H1 (cell line): ENCODE measurements around the gene DCP2. TPM values are rescaled to one million over a fixed set of nuclear protein-coding genes. Genes with fewer than 3 reads are reported as not detected.

Source experiments
- BACH1 ChIP-seq: IDR thresholded peaks from 2 replicates; pipeline ENCODE4 v1.6.1; 2012; ENCODE audit warnings: low read length, improper control_type of control experiment
- CEBPB ChIP-seq: IDR thresholded peaks from 2 replicates; pipeline ENCODE4 v1.6.1; 2012; ENCODE audit warnings: low read depth, low read length
- CHD7 ChIP-seq: fragments of 300-600 bp; sonication (generic); IDR thresholded peaks from 2 replicates; pipeline ENCODE4 v1.7.1; 2012; ENCODE audit warnings: low read length, moderate library complexity, mild to moderate bottlenecking, inconsistent platforms; ENCODE audit not compliant: insufficient replicate concordance
- GTF2F1 ChIP-seq: IDR thresholded peaks from 2 replicates; pipeline ENCODE4 v1.6.1; 2012; ENCODE audit warnings: low read depth, low read length, improper control_type of control experiment, borderline replicate concordance
- KDM4A ChIP-seq: IDR thresholded peaks from one replicate; pipeline ENCODE4 v1.7.1; 2012; ENCODE audit warnings: low read depth, mild to moderate bottlenecking, moderate library complexity, low read length, inconsistent platforms; ENCODE audit not compliant: severe bottlenecking
- POU5F1 ChIP-seq: IDR thresholded peaks from 2 replicates; pipeline ENCODE4 v1.6.1; 2011; ENCODE audit warnings: low read depth, mild to moderate bottlenecking, low read length, moderate library complexity
- SIX5 ChIP-seq: IDR thresholded peaks from 2 replicates; pipeline ENCODE4 v1.6.1; 2011; ENCODE audit warnings: mild to moderate bottlenecking, low read depth, low read length
- polyA plus RNA-seq, 7 experiments: library from polyadenylated mRNA; depleted of rRNA in 3 of 7; stranded (reverse) in 5 of 7; unstranded in 2 of 7; fragments of >200 nt in 5 of 7; fragments of 200-250 nt in 2 of 7; gene quantifications; 1 replicate in 5 of 7; 2 replicates in 1 of 7; 4 replicates in 1 of 7; pipeline versions ENCODE4 v1.2.1 to v1.2.3, GENCODE V29; 2011 to 2013; ENCODE audit warnings: missing spikeins in 2 of 7, mixed read lengths in 2 of 7
- total RNA-seq: library from RNA; stranded (reverse); fragmentation: NEBNext Ultra II Directional; extraction: Animal tissue kit (Norgen Biotek cat#: 25700); gene quantifications from 2 replicates; pipeline ENCODE4 v1.2.1, GENCODE V29; 2021

Gene DCP2
- total and polyA plus RNA-seq, 2 of the 8 experiments (the other 6 are each of a cell fraction or from before 2014, with no cell fraction given): 14.4 to 162 TPM

DNA sequence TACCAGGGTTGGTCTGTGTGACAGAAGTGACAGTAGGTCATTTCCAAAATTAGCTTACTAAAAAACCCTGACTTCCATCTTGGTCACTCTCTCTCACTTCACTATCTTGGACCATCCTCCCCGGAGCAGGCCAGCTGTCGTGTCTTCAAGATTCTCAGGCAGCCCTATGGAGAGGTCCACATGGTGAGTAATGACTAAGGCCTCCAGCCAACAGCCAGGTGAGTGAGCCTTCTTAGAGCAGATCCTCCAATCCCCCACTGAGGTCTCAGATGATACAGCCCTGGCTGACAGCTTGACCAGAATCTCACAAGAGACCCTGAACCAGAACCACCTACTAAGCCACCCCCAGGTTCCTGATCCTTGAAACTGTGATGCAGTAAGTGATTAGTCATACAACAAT is 92.0 kb downstream of the DCP2 start (continued):
- TF ChIP-seq CHD7 (no peak), CEBPB (no peak), POU5F1 (no peak), SIX5 (no peak), GTF2F1 (no peak), KDM4A (no peak), BACH1 (no peak)
